Measurements from ENCODE around the gene FOXL1.
A peak's percentile ranks its signal among the peaks of the same experiment; 100 is the strongest.

FOXL1 gene

GRCh38 chr16:86620184-86620583, 41.8 kb downstream of the FOXL1 start:
- CTCF ChIA-PET, result no interaction called here
- TF ChIP-seq ZNF18 (tag by site-specific recombination; IDR thresholded peaks at IDR 0.05) (no peak), SETDB1 (IDR thresholded peaks at IDR 0.05; ENCODE audit: insufficient read length, low read length) (peak; percentile 46)
- POLR2A ChIA-PET, result no interaction called here
- H3K4me1 ChIP-seq (ENCODE audit: control insufficient read depth, insufficient read depth, low read length), result no peaks in the 10 kb centered on the region
- H3K36me3 ChIP-seq (ENCODE audit: control insufficient read depth in 2 of 2, insufficient read depth in 1 of 2, low read length in 2 of 2), result no peaks in the 10 kb centered on the region
- no peak overlapping the region for H3K4me3 ChIP-seq (ENCODE audit: low read depth, low read length)
- no peak overlapping the region for H3K27ac ChIP-seq (ENCODE audit: extremely low read depth, low read depth, low read length)
- H3K9me3 ChIP-seq (ENCODE audit: control insufficient read depth, insufficient read depth, low read depth, low read length), result no peaks in the 10 kb centered on the region

GRCh38 chr16:86621966-86622365, 43.6 kb downstream of the FOXL1 start:
- Histone ChIP-seq H3K36me3 (ENCODE audit: control insufficient read depth in 2 of 2, insufficient read depth in 1 of 2, low read length in 2 of 2) (no peaks in the 10 kb centered on the region), H3K27ac (ENCODE audit: extremely low read depth, low read depth, low read length) (no peak overlapping the region), H3K4me1 (ENCODE audit: control insufficient read depth, insufficient read depth, low read length) (no peaks in the 10 kb centered on the region), H3K9me3 (ENCODE audit: control insufficient read depth, insufficient read depth, low read depth, low read length) (no peaks in the 10 kb centered on the region), H3K4me3 (ENCODE audit: low read depth, low read length) (no peak overlapping the region)
- ChIA-PET POLR2A (no interaction called here), CTCF (no interaction called here)
- TF ChIP-seq ZNF514 (tag by site-specific recombination; IDR thresholded peaks at IDR 0.05) (no peak), ZNF610 (tag by site-specific recombination; IDR thresholded peaks at IDR 0.05; ENCODE audit: borderline replicate concordance) (no peak), ZNF548 (tag by site-specific recombination; IDR thresholded peaks at IDR 0.05) (no peak)

GRCh38 chr16:86622700-86623615, 44.6 kb downstream of the FOXL1 start:
- TF ChIP-seq ZNF639 (tag by site-specific recombination; IDR thresholded peaks at IDR 0.05) (no peak), GLI2 (tag by site-specific recombination; IDR thresholded peaks at IDR 0.05; ENCODE audit: borderline replicate concordance, low read depth) (no peak), ZNF202 (tag by site-specific recombination; IDR thresholded peaks at IDR 0.05; ENCODE audit: borderline replicate concordance) (no peak), ZNF266 (tag by site-specific recombination; IDR thresholded peaks at IDR 0.05; ENCODE audit: low read depth) (no peak), ZBTB49 (tag by site-specific recombination; IDR thresholded peaks at IDR 0.05; ENCODE audit: low read depth) (no peak), ZNF426 (tag by site-specific recombination; IDR thresholded peaks at IDR 0.05) (no peak), KLF16 (tag by site-specific recombination; IDR thresholded peaks at IDR 0.05) (no peak), ZNF510 (tag by site-specific recombination; IDR thresholded peaks at IDR 0.05; ENCODE audit: insufficient replicate concordance) (no peak), ZNF335 (tag by site-specific recombination; conservative IDR thresholded peaks at IDR 0.05) (no peak), ZEB2 (tag by site-specific recombination; IDR thresholded peaks at IDR 0.05) (no peak), PRDM1 (tag by site-specific recombination; IDR thresholded peaks at IDR 0.05) (peak; percentile 39), TCF7L2 (IDR thresholded peaks at IDR 0.05; ENCODE audit: borderline replicate concordance, low read depth, low read length) (no peak), ZNF366 (tag by site-specific recombination; conservative IDR thresholded peaks at IDR 0.05) (peak; percentile 58)
- no peaks in the 10 kb centered on the region for H3K36me3 ChIP-seq (ENCODE audit: control insufficient read depth in 2 of 2, insufficient read depth in 1 of 2, low read length in 2 of 2)
- no peaks in the 10 kb centered on the region for H3K9me3 ChIP-seq (ENCODE audit: control insufficient read depth, insufficient read depth, low read depth, low read length)
- no peak overlapping the region for H3K4me3 ChIP-seq (ENCODE audit: low read depth, low read length)
- CTCF ChIA-PET, result no interaction called here
- POLR2A ChIA-PET, result no interaction called here
- H3K27ac ChIP-seq (ENCODE audit: extremely low read depth, low read depth, low read length), result no peak overlapping the region
- H3K4me1 ChIP-seq (ENCODE audit: control insufficient read depth, insufficient read depth, low read length), result no peaks in the 10 kb centered on the region

All from HEK293 (cell line).